HUES6 (cell line): ENCODE measurements around the gene MBD3.
"Not testable (repeated sequence)": the region's sequence is repeated elsewhere in the genome, so short reads cannot be mapped to it uniquely, and the experiment has no call there.

Source experiments
- H3K27ac ChIP-seq: 2 replicates; pipeline ENCODE4 v1.7.0; 2013; ENCODE audit warnings: low read depth, mild to moderate bottlenecking, low read length, inconsistent platforms
- H3K27me3 ChIP-seq: 2 replicates; pipeline ENCODE4 v1.6.1; 2013; ENCODE audit warnings: low read length; ENCODE audit not compliant: control insufficient read depth, insufficient read depth
- H3K36me3 ChIP-seq: 2 replicates; pipeline ENCODE4 v1.6.1; 2013; ENCODE audit warnings: low read length; ENCODE audit not compliant: control insufficient read depth, insufficient read depth
- H3K4me1 ChIP-seq: 2 replicates; pipeline ENCODE4 v1.6.1; 2013; ENCODE audit warnings: low read length; ENCODE audit not compliant: control insufficient read depth, insufficient read depth
- H3K4me3 ChIP-seq: 2 replicates; pipeline ENCODE4 v1.5.1; 2013; ENCODE audit warnings: low read depth, low read length
- H3K9ac ChIP-seq: one replicate; pipeline ENCODE4 v1.6.1; 2013; ENCODE audit warnings: mild to moderate bottlenecking, low read length
- H3K9me3 ChIP-seq: 2 replicates; pipeline ENCODE4 v1.6.1; 2013; ENCODE audit warnings: low read depth, low read length; ENCODE audit not compliant: control insufficient read depth, insufficient read depth

Gene MBD3

GRCh38 chr19:1533510-1534150 is 59.0 kb downstream of the MBD3 start:
- Histone ChIP-seq H3K4me3 (no peak overlapping the region), H3K9ac (no peak overlapping the region), H3K36me3 (no peaks in the 10 kb centered on the region), H3K4me1 (no peaks in the 10 kb centered on the region), H3K27ac (no peak overlapping the region), H3K9me3 (no peaks in the 10 kb centered on the region), H3K27me3 (peaks cover 21% of the 10 kb centered on the region; the same call in 1 of the 2 replicates)

GRCh38 chr19:1532003-1532402 is 60.7 kb downstream of the MBD3 start:
- H3K36me3 ChIP-seq = no peaks in the 10 kb centered on the region
- no peaks in the 10 kb centered on the region for H3K9me3 ChIP-seq
- H3K4me1 ChIP-seq = no peaks in the 10 kb centered on the region
- H3K9ac ChIP-seq = no peak overlapping the region
- H3K27me3 ChIP-seq = peaks cover 32% of the 10 kb centered on the region
- H3K4me3 ChIP-seq = no peak overlapping the region
- H3K27ac ChIP-seq = no peak overlapping the region

DNA sequence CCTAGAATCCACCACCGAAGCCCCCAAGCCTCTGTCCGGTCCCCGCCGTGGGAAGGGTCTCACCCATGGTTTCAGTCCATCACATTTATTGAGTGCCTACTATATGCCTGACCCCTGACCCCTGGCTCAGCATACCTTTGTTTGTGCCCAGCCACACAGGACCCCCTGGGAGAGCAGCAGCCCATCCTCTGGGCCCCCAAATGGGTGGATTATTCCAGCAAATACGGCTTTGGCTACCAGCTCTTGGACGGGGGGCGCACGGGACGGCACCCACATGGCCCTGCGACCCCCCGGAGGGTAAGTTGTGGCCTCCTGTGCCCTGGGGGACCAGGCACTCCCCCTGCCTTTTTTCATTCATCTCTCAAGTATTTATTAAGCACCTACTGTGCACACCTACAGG is 61.1 kb downstream of the MBD3 start:
- no peaks in the 10 kb centered on the region for H3K9me3 ChIP-seq
- no peak overlapping the region for H3K27ac ChIP-seq
- H3K36me3 ChIP-seq = no peaks in the 10 kb centered on the region
- no peak overlapping the region for H3K4me3 ChIP-seq
- H3K4me1 ChIP-seq = no peaks in the 10 kb centered on the region
- no peak overlapping the region for H3K9ac ChIP-seq
- peaks cover 35% of the 10 kb centered on the region for H3K27me3 ChIP-seq

DNA sequence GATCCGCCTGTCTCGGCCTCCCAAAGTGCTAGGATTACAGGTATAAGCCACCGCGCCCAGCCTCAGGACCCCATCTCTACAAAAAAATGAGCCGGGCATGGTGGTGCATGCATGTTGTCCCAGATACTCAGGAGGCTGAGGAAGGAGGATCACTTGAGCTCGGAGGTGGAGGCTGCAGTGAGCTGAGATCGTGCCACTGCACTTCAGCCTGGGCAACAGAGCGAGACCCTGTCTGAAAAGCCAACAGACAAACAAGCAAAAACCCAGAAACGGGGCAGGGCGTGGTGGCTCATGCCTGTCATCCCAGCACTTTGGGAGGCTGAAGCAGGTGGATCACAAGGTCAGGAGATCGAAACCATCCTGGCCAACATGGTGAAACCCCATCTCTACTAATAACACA is 61.8 kb downstream of the MBD3 start:
- H3K27ac ChIP-seq, H3K36me3 ChIP-seq, H3K4me3 ChIP-seq, H3K9me3 ChIP-seq, H3K4me1 ChIP-seq, H3K9ac ChIP-seq: not testable (repeated sequence)
- H3K27me3 ChIP-seq = peaks cover 42% of the 10 kb centered on the region

- no peak overlapping the region for H3K4me3 ChIP-seq
- no peak overlapping the region for H3K9ac ChIP-seq
- peaks cover 2% of the 10 kb centered on the region; the same call in 1 of the 2 replicates for H3K4me1 ChIP-seq
- no peak overlapping the region for H3K27ac ChIP-seq
- no peaks in the 10 kb centered on the region for H3K9me3 ChIP-seq
- H3K27me3 ChIP-seq = peaks cover 56% of the 10 kb centered on the region
- H3K36me3 ChIP-seq = no peaks in the 10 kb centered on the region
Observed at GRCh38 chr19:1529430-1529816, 63.2 kb downstream of the MBD3 start.

- no peak overlapping the region for H3K4me3 ChIP-seq
- no peak overlapping the region for H3K9ac ChIP-seq
- peaks cover 62% of the 10 kb centered on the region for H3K27me3 ChIP-seq
- H3K9me3 ChIP-seq = no peaks in the 10 kb centered on the region
- H3K4me1 ChIP-seq = peaks cover 4% of the 10 kb centered on the region; the same call in 1 of the 2 replicates
- no peak overlapping the region for H3K27ac ChIP-seq
- H3K36me3 ChIP-seq = no peaks in the 10 kb centered on the region
Observed at GRCh38 chr19:1528596-1529429, 63.9 kb downstream of the MBD3 start.

DNA sequence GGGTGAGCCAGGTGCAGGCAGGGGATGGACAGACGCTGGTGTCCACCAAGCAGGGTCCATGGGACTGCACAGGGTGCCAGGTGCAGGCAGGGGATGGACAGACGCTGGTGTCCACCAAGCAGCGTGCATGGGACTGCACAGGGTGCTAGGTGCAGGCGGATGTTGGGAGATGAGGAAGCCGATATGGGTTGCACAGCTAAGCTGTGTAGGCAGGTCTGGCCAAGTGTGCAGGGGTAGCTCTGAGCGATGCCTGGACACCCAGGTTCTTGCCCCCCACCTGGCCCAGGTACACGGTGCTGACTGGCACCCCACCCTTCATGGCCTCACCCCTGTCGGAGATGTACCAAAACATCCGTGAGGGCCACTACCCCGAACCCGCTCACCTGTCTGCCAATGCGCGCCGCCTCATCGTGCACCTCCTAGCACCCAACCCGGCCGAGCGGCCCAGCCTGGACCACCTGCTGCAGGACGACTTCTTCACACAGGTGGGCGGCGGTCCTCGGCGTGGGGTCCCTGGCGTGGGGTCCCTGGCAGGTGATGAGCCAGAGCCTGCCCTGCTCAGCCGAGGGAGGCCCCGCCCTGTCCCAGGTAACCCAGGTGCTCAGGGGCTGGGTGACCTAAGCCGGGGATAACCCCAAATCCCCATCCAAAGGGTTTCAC is 64.9 kb downstream of the MBD3 start:
- Histone ChIP-seq H3K27ac (no peak overlapping the region), H3K4me1 (peaks cover 4% of the 10 kb centered on the region; the same call in 1 of the 2 replicates), H3K27me3 (peaks cover 71% of the 10 kb centered on the region), H3K9me3 (no peaks in the 10 kb centered on the region), H3K9ac (no peak overlapping the region), H3K4me3 (no peak overlapping the region), H3K36me3 (no peaks in the 10 kb centered on the region)

- Histone ChIP-seq H3K27me3 (peaks cover 78% of the 10 kb centered on the region), H3K9ac (no peak overlapping the region), H3K4me3 (no peak overlapping the region), H3K9me3 (no peaks in the 10 kb centered on the region), H3K4me1 (peaks cover 4% of the 10 kb centered on the region; the same call in 1 of the 2 replicates), H3K27ac (no peak overlapping the region), H3K36me3 (no peaks in the 10 kb centered on the region)
Observed at GRCh38 chr19:1526979-1527649, 65.6 kb downstream of the MBD3 start.

- peaks cover 79% of the 10 kb centered on the region for H3K27me3 ChIP-seq
- H3K4me1 ChIP-seq = peaks cover 4% of the 10 kb centered on the region; the same call in 1 of the 2 replicates
- H3K27ac ChIP-seq = no peak overlapping the region
- no peak overlapping the region for H3K9ac ChIP-seq
- no peaks in the 10 kb centered on the region for H3K9me3 ChIP-seq
- H3K4me3 ChIP-seq = no peak overlapping the region
- H3K36me3 ChIP-seq = no peaks in the 10 kb centered on the region
Observed at GRCh38 chr19:1526066-1526778, 66.4 kb downstream of the MBD3 start.

DNA sequence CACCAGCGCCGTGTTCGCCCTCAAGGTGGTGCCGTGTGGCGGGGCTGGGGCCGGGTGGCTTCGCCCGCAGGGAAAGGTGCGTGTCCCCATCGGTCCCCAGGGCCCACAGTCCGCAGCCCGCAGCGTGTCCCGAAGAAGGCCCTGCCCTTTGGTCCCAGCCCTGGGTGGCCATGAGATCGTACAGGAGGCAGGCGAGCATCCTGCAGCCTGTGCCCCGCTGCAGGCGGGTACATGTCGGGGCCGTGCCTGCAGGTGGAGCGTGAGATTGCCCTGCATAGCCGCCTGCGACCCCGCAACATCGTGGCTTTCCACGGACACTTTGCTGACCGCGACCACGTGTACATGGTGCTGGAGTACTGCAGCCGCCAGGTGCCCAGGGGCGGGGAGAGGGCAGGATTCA is 67.3 kb downstream of the MBD3 start:
- Histone ChIP-seq H3K27me3 (peaks cover 80% of the 10 kb centered on the region), H3K4me1 (peaks cover 4% of the 10 kb centered on the region; the same call in 1 of the 2 replicates), H3K9me3 (no peaks in the 10 kb centered on the region), H3K4me3 (no peak overlapping the region), H3K36me3 (no peaks in the 10 kb centered on the region), H3K9ac (no peak overlapping the region), H3K27ac (no peak overlapping the region)
